ENCODE measurements around the gene BSX.

BSX gene

DNA sequence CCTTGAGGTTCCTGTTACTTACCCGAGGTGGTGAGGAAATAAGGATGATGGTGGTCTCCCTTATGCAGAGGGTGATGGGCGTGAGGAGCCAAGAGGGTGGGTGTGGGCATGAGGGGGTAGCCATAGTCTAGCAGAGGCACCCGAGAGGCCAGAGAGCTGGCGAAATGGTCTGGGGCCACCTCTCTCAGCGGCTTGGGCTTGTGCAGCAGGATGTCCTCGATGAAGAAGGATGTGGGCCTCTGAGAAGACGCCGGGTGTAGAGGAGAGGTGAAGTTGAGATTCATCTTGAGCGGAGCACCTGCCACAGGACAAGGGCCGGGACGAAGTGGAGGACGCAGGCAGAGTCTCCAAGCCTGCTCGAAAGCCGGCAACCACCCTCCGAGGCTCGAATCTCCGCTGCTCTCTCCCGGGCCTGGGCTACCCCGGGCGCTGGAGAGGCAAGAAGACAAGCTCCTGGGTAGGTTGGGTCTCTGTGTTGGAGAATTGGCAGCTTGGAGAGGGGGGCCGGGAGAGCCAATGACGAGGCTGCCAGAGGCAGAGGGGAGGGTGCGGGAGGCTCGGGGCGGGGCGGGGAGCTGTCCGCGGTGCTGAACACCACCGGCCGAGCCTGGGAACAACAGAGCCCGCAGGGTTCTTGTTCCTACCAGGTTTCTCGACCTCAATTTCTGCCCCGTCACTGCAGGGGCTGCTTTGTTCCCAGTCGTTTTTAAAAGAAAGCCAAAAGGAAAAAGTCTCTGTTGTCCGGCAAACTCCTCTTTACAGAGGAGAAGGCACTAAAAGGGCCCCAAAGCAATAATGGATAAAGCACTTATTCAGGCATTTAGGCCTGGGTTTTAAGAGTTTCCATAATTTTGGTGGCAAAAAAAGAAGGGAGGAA, at the start of gene BSX:
Gene BSX (minus strand): TSS at position 447 of the 877 bp plus-strand sequence. CDS start 163 bp downstream, at position 284.
- no peak for DNase-seq (ENCODE audit: low read depth in 2 of 2)

- DNase-seq (ENCODE audit: low read depth in 2 of 2), result no peak
Observed at GRCh38 chr11:123030517-123030916, 48.9 kb upstream of the BSX start.

DNA sequence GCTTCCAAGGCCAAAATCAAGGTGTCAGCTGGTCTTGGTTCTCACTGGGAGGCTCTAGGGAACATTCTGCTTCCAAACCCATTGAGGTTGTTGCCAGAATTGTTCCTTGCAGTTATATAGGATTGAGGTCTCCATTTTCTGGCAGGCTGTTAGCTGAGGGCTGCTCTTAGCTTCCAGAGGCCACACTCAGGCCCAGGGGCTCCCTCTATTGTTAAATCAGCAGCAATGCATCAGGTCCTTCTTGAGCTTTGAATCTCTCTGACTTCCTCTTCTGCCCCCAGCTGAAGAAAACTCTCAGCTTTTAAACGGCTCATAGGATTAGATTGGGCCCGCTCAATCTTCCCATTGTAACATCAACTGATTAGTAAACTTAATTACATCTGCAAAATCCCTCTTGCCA, 39.3 kb upstream of the BSX start:
- no peak for DNase-seq (ENCODE audit: low read depth in 2 of 2)

DNA sequence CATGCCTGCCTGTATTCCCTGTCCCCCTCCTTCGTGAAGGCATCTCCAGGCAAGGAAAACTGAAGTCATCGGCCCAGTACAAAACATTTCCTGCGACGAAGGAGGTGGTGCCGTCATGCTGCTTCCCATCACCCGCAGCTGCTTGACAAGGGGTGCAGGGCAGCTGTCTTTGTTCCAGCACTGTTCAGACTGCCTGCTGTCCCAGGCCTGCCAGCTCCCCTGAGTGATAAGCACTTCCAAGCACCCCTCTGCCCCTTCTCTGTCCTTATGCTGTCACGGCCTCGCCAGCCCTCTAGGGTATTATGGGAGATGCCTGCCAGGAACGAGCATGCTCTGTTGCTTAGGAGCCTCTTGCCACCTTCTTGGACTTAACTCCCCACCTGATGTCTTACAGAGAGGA, 37.1 kb upstream of the BSX start:
- no peak for DNase-seq (ENCODE audit: low read depth in 2 of 2)

DNA sequence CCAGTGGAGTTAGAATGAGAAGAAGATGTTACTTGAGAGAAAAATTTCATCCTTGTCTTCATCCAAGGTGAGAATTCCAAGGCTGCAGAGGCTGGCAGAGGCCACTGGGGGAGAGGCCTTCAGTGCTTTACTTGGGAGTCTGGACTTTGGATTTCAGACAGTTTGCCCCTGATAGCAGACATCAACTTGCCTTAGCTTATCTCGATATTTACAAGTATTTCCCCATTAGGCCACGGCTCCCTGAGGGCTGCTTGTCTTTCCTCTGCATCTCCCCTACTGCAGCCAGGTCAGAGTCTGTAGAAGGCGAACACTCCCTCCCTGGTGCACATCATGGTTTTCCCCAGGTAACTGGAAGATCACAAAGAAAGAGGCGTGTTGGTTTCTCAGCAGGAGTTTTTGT, 29.9 kb upstream of the BSX start:
- DNase-seq (ENCODE audit: low read depth in 2 of 2), result no peak

- DNase-seq (ENCODE audit: low read depth in 2 of 2), result no peak
Observed at GRCh38 chr11:123006860-123007542, 25.4 kb upstream of the BSX start.

DNA sequence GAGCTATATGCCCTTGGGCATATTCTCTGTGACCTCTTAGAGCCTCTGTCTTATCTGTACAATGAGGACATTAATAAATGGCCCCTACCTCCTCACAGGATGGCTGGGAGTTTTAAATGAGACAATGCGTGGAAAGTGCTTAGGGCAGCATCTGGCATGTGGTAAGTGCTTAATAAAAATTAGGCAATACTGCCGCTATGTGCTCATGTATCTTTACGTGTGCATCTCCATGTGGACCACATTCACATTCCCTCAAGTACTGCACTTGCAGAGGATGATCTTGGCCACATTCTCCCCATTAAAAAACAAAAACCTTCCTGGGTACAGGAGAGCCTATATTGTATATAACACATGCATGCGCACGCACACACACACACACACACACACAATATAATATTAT, 19.1 kb upstream of the BSX start:
- no peak for DNase-seq (ENCODE audit: low read depth in 2 of 2)

DNA sequence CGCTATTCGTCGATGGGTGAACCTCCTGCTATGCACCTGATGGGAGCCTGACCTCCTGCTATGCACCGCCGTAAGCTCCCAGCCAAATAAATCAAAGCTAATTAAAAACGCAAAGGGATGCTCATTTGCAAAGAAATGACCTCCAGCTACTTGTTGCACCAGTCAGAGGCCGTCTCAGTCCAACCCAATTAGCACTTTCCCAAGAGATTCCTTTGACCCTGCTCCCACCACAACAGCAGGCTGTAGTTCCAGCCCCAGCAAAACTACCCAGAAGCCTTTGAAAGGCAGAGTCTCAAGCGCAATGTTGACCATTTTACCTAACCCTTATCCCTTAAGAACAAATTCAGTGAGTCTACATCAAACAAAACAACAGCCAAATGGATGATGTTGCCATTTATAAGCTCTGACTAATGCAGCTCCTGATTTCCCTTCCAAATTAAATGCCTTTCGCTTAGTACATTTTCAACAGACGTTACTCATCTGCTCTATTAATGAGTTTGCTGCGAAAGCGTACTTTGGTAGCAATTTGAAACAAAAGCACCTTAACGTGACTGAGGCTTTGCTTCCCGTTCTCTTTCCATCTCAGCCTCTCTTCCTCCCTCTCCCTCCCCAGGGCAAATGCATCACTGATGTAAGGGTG, 17.2 kb upstream of the BSX start:
- DNase-seq (ENCODE audit: low read depth in 2 of 2), result no peak

GRCh38 chr11:122995526-122995925, 13.9 kb upstream of the BSX start:
- no peak for DNase-seq (ENCODE audit: low read depth in 2 of 2)

- DNase-seq (ENCODE audit: low read depth in 2 of 2), result no peak
Observed at GRCh38 chr11:122984186-122985011, 2.8 kb upstream of the BSX start.

DNA sequence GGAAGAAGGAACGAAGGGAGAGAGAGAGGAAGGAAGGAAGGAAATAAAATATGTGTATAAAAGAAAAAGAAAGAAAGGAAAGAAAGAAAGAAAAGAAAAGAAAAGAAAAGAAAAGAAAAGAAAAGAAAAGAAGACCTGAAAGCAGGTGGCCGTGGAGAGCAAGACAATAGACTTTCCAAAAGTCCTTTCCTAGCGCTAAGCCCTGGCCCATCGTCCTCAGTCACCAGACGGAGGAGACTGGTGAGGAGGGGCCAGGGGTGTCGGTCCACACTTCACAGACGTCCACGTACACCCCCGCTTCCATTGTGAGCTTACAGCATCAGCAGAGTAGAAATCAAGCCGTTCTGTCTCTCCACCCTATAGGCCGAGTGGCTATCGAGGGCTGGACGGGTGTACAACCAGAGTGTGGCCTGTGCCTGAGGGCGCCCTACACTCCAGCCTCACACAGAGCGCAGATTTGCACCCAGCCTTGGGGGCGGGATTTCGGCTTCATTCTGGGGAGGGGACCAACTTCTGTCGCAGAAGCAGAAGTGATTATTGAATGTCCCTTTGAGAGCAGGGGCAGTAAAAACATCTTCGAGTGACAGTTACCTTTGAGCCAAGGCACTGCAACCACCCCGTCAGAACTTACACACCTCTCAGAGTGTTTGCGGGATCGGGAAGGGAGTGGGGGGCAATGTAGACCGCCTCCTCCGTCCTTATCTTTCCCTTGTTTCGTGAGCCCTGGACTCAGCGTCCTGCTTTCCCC, 2.0 kb upstream of the BSX start:
- DNase-seq (ENCODE audit: low read depth in 2 of 2), result no peak

- DNase-seq (ENCODE audit: low read depth in 2 of 2), result no peak
Observed at GRCh38 chr11:122979815-122980595, 1.6 kb downstream of the BSX start.

DNA sequence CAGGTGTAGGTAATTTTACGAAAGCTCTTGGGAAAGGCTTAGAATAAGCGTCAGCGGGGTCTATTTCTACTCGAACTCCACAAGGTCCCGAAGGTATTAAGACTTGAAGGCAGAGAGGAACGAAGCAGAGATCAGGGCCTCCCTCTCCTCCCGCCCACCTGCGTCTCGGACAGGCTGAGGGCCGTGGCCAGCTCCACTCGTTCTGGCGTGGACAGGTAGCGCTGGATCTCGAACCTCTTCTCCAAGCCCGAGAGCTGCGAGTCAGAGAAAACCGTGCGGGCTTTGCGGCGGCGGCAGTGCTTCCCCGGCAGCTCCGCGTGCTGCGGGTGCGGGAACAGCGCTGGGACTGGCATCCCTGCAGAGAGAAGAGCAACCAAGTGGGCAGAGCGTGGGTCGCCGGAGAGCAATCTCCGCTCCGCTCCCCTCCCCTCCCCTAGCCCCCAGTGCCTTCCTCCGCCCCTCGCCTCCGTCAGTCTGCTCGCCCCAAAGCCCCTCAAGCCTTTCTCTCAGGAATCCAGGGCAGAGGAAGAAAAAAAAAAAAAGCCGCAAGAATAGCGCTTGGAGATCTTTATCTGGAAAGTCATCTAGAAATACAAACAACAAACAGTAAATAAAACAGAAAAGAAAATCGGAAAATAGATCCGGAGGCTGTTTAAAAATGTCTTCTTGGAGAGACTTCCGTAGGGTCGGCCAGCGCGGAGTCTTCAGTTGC, 2.4 kb downstream of the BSX start:
- DNase-seq (ENCODE audit: low read depth in 2 of 2), result no peak

GRCh38 chr11:122978299-122978620, 3.4 kb downstream of the BSX start:
- no peak for DNase-seq (ENCODE audit: low read depth in 2 of 2)

GRCh38 chr11:122977470-122978298, 4.0 kb downstream of the BSX start:
- DNase-seq (ENCODE audit: low read depth in 2 of 2), result no peak

DNA sequence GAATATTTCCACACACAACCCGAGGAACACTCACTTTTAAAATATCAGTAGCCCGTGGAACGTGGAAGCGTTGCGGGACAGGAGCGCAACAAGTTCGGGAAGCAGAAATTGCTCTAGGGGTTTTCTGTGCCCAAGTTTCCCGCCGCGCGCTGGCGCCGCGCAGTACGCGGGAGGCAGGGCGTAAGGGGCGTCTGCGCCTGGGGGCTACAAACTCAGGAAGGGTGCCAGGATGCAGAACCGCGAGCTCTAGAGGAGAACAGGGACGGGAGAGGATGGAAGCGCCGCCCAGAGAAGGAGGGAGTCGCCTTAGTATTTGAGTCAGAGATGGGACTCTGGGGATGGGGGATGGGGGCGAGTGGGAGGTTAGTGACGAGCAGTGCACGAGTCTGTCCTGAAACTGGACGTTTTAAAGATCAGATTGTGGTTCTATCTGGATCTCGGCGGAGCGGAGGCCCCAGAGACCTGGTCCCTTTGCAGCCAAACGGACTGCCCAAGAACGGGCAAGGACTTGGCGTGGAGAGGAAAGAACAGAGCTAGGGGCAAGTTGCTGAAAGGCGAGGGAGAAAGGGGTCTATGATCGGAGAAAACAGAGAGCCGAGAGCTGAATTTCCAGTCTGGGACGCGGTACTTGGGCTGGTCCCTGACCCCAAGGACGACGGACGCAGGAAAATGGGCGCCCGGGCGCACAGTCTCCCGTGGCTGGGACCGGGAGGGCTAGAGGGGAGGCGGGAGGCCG, 4.7 kb downstream of the BSX start:
- no peak for DNase-seq (ENCODE audit: low read depth in 2 of 2)

DNA sequence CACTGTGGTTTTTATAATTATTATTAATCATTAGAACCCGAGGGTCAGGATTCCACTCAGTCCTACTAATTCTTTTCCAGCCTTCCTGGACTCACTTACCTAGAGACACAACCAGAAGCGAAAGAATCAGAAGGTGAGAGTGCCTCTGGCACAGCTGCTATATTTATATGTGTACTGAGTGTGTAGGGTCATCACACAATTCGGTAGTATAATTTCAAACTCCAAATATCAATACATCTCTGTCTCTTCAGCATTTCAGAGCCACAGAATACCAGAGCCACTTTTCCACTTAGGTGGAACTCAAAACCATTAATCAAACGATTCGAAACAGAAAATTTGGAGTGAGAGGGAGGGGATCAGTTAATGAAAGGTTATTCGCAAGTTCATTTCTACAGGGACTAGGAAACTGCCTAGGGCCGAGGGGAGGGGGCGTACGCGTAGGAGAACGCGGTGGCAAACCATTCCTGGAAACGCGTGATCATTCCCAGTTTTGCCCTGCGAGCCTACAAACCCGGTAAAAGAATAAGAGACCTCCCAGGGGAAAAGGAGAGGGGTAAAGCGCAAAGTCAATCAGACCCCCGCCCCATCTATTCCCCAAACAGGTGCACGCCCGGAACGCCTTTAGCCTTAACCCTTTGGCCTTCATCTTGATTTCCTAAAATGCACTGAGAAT, 5.4 kb downstream of the BSX start:
- DNase-seq (ENCODE audit: low read depth in 2 of 2), result no peak

DNA sequence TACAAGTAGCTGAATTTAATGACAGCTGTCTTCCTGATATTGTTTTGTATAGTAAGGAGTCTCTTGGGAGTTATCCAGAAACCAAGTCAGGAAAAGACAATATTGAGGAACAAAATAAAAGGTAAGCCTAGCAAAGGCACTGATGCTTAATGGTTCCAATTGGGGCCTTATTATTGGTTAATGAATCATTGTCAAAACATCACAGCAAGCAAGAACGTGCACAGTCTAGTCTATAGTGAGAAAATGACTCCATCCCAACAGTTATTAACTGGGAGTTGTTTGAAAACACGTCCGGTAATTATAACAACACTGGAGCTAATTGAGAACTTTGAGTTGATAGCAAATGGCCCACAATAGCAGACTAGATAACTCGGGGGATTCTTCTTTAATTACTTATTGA, 17.7 kb downstream of the BSX start:
- no peak for DNase-seq (ENCODE audit: low read depth in 2 of 2)
